GM21619 (cell line): ENCODE measurements around the gene JAKMIP1.

ENCODE experiments used
- ATAC-seq: cut with Tn5 transposase; IDR thresholded peaks from one replicate; pipeline ENCODE4 v1.9.1; 2021; ENCODE audit not compliant: unreplicated experiment

Gene JAKMIP1

GRCh38 chr4:6105311-6105911, 94.9 kb downstream of the JAKMIP1 start:
- ATAC-seq: no peak

- ATAC-seq: no peak
Measured at GRCh38 chr4:6104541-6105130, 95.7 kb downstream of the JAKMIP1 start.

- no peak for ATAC-seq
Measured at GRCh38 chr4:6097581-6097980, 102.8 kb downstream of the JAKMIP1 start.

GRCh38 chr4:6095897-6096296, 104.5 kb downstream of the JAKMIP1 start:
- no peak for ATAC-seq

GRCh38 chr4:6095023-6095752, 105.2 kb downstream of the JAKMIP1 start:
- ATAC-seq: no peak

- ATAC-seq: no peak
Measured at GRCh38 chr4:6093671-6094070, 106.7 kb downstream of the JAKMIP1 start.

- ATAC-seq: no peak
Measured at GRCh38 chr4:6092971-6093370, 107.4 kb downstream of the JAKMIP1 start.

- ATAC-seq: no peak
Measured at GRCh38 chr4:6092131-6092530, 108.2 kb downstream of the JAKMIP1 start.

- no peak for ATAC-seq
Measured at GRCh38 chr4:6090931-6091330, 109.4 kb downstream of the JAKMIP1 start.

- no peak for ATAC-seq
Measured at GRCh38 chr4:6088950-6089349, 111.4 kb downstream of the JAKMIP1 start.

- no peak for ATAC-seq
Measured at GRCh38 chr4:6087669-6088341, 112.5 kb downstream of the JAKMIP1 start.

GRCh38 chr4:6086846-6087245, 113.5 kb downstream of the JAKMIP1 start:
- no peak for ATAC-seq

GRCh38 chr4:6085691-6086628, 114.4 kb downstream of the JAKMIP1 start:
- no peak for ATAC-seq

- ATAC-seq: no peak
Measured at GRCh38 chr4:6085028-6085690, 115.2 kb downstream of the JAKMIP1 start.

- ATAC-seq: no peak
Measured at GRCh38 chr4:6079965-6080364, 120.4 kb downstream of the JAKMIP1 start.

- ATAC-seq: no peak
Measured at GRCh38 chr4:6078560-6078959, 121.8 kb downstream of the JAKMIP1 start.

GRCh38 chr4:6076391-6076790, 124.0 kb downstream of the JAKMIP1 start:
- ATAC-seq: no peak

- ATAC-seq: no peak
Measured at GRCh38 chr4:6074758-6075157, 125.6 kb downstream of the JAKMIP1 start.

GRCh38 chr4:6071959-6072720, 128.2 kb downstream of the JAKMIP1 start:
- ATAC-seq: no peak
